GM13976 (cell line): ENCODE results near the gene APBA2.

Source experiments
- DNase-seq: peaks from one replicate; pipeline ENCODE4 v3.0.0; 2012; ENCODE audit warnings: low spot score
- in situ Hi-C: fragments of 300-500 bp; cut with MboI; formaldehyde crosslinking; loops from one replicate; pipeline ENCODE4 v1.12.0; 2022; ENCODE audit warnings: low sequenced_read_pairs, mixed read lengths, inconsistent platforms; ENCODE audit not compliant: unreplicated experiment
- TF ChIP-seq, protein P1 (sequence below): IDR thresholded peaks from 2 replicates; pipeline ENCODE4 v1.5.1; 2012; ENCODE audit warnings: borderline replicate concordance, mild to moderate bottlenecking; ENCODE audit not compliant: insufficient read depth; ENCODE audit errors: extremely low read depth, missing control alignments, control extremely low read depth

APBA2 gene

DNA sequence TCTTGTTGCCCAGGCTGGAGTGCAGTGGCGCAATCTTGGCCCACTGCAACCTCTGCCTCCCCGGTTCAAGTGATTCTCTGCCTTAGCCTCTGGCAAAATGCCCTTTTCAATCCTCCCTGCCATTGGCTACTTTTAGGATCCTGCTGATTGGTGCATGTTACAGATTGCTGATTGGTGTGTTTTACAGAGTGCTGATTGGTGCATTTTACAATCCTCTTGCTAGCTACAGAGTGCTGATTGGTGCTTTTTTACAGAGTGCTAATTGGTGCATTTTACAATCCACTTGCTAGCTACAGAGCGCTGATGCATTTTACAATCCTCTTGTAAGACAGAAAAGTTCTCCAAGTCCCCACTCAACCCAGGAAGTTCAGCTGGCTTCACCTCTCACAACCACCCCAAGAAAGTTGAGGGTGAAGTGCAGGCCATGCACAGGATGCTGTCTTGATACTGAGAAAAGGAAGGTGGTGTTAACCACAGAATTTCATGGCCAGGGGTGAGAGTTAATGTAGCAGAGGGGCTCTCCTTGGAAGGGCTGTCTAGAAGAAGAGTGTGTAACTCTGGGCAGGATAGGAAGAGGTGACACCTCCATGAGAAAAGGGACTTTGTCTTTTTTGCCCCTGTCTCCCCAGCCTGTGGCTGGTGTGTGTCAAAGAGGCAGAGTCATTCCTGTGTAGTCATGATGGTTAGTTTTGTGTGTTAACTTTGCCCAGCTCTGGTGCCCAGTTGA is 145.9 kb downstream of the APBA2 start:
- TF ChIP-seq, protein P1, sequence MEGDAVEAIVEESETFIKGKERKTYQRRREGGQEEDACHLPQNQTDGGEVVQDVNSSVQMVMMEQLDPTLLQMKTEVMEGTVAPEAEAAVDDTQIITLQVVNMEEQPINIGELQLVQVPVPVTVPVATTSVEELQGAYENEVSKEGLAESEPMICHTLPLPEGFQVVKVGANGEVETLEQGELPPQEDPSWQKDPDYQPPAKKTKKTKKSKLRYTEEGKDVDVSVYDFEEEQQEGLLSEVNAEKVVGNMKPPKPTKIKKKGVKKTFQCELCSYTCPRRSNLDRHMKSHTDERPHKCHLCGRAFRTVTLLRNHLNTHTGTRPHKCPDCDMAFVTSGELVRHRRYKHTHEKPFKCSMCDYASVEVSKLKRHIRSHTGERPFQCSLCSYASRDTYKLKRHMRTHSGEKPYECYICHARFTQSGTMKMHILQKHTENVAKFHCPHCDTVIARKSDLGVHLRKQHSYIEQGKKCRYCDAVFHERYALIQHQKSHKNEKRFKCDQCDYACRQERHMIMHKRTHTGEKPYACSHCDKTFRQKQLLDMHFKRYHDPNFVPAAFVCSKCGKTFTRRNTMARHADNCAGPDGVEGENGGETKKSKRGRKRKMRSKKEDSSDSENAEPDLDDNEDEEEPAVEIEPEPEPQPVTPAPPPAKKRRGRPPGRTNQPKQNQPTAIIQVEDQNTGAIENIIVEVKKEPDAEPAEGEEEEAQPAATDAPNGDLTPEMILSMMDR, result no peak
- in situ Hi-C loops, result no loop called here
- DNase-seq, result no peak

DNA sequence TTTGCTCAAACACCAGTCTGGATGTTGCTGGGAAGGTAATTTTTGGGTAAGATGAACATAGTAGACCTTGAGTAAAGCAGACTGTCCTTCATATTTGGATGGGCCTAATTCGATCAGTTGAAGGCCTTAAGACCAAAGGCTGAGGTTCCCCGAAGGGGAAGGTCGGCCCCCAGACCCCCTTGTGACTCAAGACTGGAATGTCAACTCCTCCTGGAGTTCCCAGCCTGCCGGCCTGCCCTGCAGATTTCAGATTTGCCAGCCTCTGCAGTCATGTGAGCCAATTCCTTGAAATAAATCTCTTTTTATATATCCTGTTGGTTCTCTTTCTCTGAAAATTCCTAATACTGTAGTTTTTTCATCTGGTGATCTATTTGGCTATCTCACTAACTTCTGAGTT is 146.5 kb downstream of the APBA2 start:
- TF ChIP-seq, protein P1, result no peak
- in situ Hi-C loops, result no loop called here
- no peak for DNase-seq

DNA sequence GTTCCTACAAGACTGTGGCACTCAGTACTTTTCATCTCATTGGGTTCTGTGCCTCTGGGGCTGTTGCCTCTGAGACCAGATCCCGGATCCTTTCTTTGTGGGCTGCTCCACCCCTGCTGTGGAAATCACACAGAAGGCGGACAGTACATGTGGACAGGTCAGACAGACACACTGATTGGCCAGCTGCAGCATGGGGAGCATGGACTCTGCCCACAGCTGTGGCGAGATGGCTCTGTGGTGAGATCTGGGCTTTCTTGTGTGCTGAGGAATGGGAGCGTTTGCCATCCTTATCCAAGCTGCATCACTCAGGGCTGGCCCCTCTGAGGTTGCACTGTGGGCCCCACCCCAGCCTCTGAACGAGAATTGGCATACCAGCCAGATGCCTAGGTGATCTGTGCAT is 147.0 kb downstream of the APBA2 start:
- TF ChIP-seq, protein P1, result no peak
- no peak for DNase-seq
- in situ Hi-C loops, result no loop called here

DNA sequence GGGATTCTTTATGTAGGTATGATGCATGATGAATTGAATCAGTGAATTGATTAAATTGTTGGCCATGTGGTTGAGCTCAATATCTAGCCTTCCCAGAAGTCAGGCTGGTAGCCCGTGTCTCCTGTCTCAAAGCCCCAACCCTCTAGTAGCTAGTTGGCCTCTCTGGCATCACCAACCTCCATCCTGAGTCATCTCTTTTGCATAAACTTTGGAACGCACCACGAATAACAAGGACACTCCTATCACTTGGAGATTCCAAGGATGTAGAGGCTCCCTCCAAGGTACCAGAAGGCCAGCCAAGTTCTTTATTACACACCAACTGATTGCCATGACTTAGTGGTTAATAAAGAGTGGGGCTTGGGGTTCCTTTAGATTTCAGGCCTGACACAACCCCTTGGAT is 148.4 kb downstream of the APBA2 start:
- no peak for DNase-seq
- in situ Hi-C loops, result no loop called here
- TF ChIP-seq, protein P1, result no peak

DNA sequence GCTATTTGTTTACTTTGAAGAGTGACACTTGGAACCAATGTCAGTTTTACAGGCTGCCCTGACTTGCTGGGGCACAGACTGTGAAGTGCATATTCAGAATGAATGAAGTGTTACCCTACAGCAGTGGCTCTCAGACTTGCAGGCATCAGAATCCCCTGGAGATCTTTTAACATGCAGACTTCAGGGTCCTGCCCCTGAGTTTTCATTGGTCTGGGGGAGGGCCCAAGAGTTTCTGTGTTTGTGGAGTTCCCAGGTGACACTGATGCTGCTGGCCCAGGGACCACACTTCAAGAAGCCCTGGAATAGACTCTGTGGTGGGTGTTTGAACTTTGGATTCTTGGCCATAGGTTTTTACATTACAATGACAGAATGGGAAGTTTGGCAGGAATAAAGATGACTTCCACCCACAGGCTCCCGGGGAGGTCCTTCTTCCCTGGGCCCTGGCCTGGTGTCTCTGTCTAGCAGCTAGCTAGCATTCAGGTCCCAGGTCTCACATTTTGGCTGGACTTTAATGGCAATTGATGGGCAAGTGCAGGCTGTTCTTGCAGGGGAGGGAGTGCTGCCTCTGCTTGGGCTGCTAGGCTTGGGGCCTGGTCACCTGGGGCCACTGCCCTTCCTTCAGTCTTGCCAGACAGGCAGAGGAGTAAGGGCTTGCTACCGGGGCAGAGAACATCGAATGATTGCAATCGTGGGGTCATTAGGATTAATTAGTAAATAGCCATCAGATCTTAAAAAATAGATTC is 149.0 kb downstream of the APBA2 start:
- DNase-seq, result no peak
- in situ Hi-C loops, result no loop called here

More for the DNA sequence above, 149.0 kb downstream of the APBA2 start:
- TF ChIP-seq, protein P1, result no peak
